T-helper 2 cell (primary cell): ENCODE data around the gene AP3D1.

ENCODE experiments used
- DNase-seq, 5 experiments: peaks; one replicate each; pipeline versions ENCODE4 v3.0.0 to v3.0.0-alpha.2; 2012 to 2022

The AP3D1 gene

GRCh38 chr19:2126879-2127518 is 24.4 kb downstream of the AP3D1 start:
- no peak for DNase-seq

- no peak for DNase-seq
Observed at GRCh38 chr19:2123682-2124387, 27.5 kb downstream of the AP3D1 start.

GRCh38 chr19:2122982-2123381 is 28.4 kb downstream of the AP3D1 start:
- no peak for DNase-seq

- no peak for DNase-seq
Observed at GRCh38 chr19:2122251-2122650, 29.1 kb downstream of the AP3D1 start.

- no peak for DNase-seq
Observed at GRCh38 chr19:2121416-2122051, 29.8 kb downstream of the AP3D1 start.

- DNase-seq = no peak
Observed at GRCh38 chr19:2120821-2121220, 30.5 kb downstream of the AP3D1 start.

- DNase-seq = no peak
Observed at GRCh38 chr19:2119921-2120785, 31.2 kb downstream of the AP3D1 start.

GRCh38 chr19:2118438-2118837 is 32.9 kb downstream of the AP3D1 start:
- DNase-seq = no peak

- DNase-seq = no peak
Observed at GRCh38 chr19:2117215-2117960, 34.0 kb downstream of the AP3D1 start.

- no peak for DNase-seq
Observed at GRCh38 chr19:2116507-2116906, 34.9 kb downstream of the AP3D1 start.

GRCh38 chr19:2115911-2116426 is 35.4 kb downstream of the AP3D1 start:
- DNase-seq = no peak

- DNase-seq = no peak
Observed at GRCh38 chr19:2115324-2115723, 36.0 kb downstream of the AP3D1 start.

GRCh38 chr19:2114821-2115220 is 36.5 kb downstream of the AP3D1 start:
- DNase-seq = no peak

- DNase-seq = no peak
Observed at GRCh38 chr19:2114218-2114617, 37.1 kb downstream of the AP3D1 start.

GRCh38 chr19:2113439-2114211 is 37.7 kb downstream of the AP3D1 start:
- no peak for DNase-seq

GRCh38 chr19:2112516-2113320 is 38.6 kb downstream of the AP3D1 start:
- DNase-seq = peak in 1 of 5 experiments; percentile 43

- DNase-seq = no peak
Observed at GRCh38 chr19:2111886-2112285, 39.5 kb downstream of the AP3D1 start.

GRCh38 chr19:2111425-2111824 is 39.9 kb downstream of the AP3D1 start:
- DNase-seq = no peak

- DNase-seq = no peak
Observed at GRCh38 chr19:2110822-2111221, 40.5 kb downstream of the AP3D1 start.
